Muscle of arm (tissue), 12 donors: Measurements from ENCODE around the gene HVCN1. TPM values are rescaled to one million over a fixed set of nuclear protein-coding genes. Genes with fewer than 3 reads are reported as not detected.
"Not testable (repeated sequence)": the region's sequence is repeated elsewhere in the genome, so short reads cannot be mapped to it uniquely, and the experiment has no call there.

ENCODE experiments used
- DNase-seq: peaks from one replicate; pipeline ENCODE4 v3.0.0-alpha.2; 2013
- polyA plus RNA-seq, 12 donors: library from polyadenylated mRNA; unstranded; fragments of 120-200 nt; gene quantifications; one replicate each; pipeline ENCODE4 v1.2.1, GENCODE V29; 2013; ENCODE audit not compliant: insufficient read length in 12 of 12

The HVCN1 gene
- polyA plus RNA-seq, 12 donors: 4.1 to 19.0 (median 5.3) TPM; not detected in 1

- DNase-seq: no peak
Measured at GRCh38 chr12:110668480-110669192, 20.3 kb downstream of the HVCN1 start.

GRCh38 chr12:110667671-110668070 is 21.2 kb downstream of the HVCN1 start:
- DNase-seq: no peak

GRCh38 chr12:110666892-110667291 is 22.0 kb downstream of the HVCN1 start:
- no peak for DNase-seq

GRCh38 chr12:110661337-110661972 is 27.5 kb downstream of the HVCN1 start:
- DNase-seq: no peak

GRCh38 chr12:110658878-110659277 is 30.0 kb downstream of the HVCN1 start:
- DNase-seq: no peak

- DNase-seq: no peak
Measured at GRCh38 chr12:110658242-110658641, 30.7 kb downstream of the HVCN1 start.

- DNase-seq: no peak
Measured at GRCh38 chr12:110657747-110658146, 31.2 kb downstream of the HVCN1 start.

- no peak for DNase-seq
Measured at GRCh38 chr12:110656071-110656655, 32.8 kb downstream of the HVCN1 start.

GRCh38 chr12:110654238-110654637 is 34.7 kb downstream of the HVCN1 start:
- DNase-seq: not testable (repeated sequence)

GRCh38 chr12:110649341-110649847 is 39.5 kb downstream of the HVCN1 start:
- DNase-seq: no peak

- DNase-seq: no peak
Measured at GRCh38 chr12:110647631-110648040, 41.3 kb downstream of the HVCN1 start.

GRCh38 chr12:110641521-110641920 is 47.4 kb downstream of the HVCN1 start:
- no peak for DNase-seq

- DNase-seq: no peak
Measured at GRCh38 chr12:110640275-110641025, 48.5 kb downstream of the HVCN1 start.

GRCh38 chr12:110639336-110640141 is 49.4 kb downstream of the HVCN1 start:
- DNase-seq: no peak

GRCh38 chr12:110638796-110639195 is 50.1 kb downstream of the HVCN1 start:
- DNase-seq: no peak

GRCh38 chr12:110637869-110638441 is 51.0 kb downstream of the HVCN1 start:
- DNase-seq: no peak

GRCh38 chr12:110636516-110636915 is 52.4 kb downstream of the HVCN1 start:
- DNase-seq: no peak

- DNase-seq: no peak
Measured at GRCh38 chr12:110635055-110635454, 53.9 kb downstream of the HVCN1 start.

- DNase-seq: no peak
Measured at GRCh38 chr12:110627500-110628195, 61.3 kb downstream of the HVCN1 start.

- no peak for DNase-seq
Measured at GRCh38 chr12:110622582-110622981, 66.3 kb downstream of the HVCN1 start.
